NCI-H146 (cell line): Measurements from ENCODE around the gene ZNF346.

Experiments used
- DNase-seq: peaks from one replicate; lab custom pipeline; 2025; lab: John Stamatoyannopoulos, UW

The ZNF346 gene

DNA sequence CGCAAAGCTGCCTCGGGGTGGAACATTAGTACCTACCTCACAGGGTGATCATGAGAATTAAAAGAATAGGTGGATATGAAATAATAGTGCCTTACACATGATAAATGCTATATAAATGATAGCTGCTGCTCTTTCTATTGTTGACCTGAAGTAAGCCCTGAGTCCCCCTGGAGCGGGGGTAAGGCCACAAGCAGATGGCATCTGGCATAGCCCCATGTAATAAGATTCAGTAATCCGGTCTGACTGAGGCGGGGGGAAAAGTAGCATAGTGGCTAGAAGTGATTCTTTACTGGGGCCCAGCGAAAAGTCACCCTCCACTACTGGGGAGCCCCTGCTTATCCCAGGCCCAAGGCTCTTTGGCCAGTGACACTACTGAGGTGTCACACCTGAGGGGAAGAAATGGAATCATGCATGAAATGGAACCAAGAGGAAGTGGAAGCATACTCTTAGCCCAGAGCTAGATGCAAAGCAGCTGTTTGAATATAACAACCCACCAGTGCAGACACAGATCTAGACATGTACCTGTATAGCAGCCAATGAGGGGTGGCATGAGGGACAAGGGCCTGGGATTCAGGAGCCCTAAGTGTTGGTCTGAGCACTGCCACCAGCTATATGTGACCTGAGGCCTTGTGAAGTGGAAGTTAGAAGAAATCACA, 48.2 kb downstream of the ZNF346 start:
- DNase-seq = no peak

DNA sequence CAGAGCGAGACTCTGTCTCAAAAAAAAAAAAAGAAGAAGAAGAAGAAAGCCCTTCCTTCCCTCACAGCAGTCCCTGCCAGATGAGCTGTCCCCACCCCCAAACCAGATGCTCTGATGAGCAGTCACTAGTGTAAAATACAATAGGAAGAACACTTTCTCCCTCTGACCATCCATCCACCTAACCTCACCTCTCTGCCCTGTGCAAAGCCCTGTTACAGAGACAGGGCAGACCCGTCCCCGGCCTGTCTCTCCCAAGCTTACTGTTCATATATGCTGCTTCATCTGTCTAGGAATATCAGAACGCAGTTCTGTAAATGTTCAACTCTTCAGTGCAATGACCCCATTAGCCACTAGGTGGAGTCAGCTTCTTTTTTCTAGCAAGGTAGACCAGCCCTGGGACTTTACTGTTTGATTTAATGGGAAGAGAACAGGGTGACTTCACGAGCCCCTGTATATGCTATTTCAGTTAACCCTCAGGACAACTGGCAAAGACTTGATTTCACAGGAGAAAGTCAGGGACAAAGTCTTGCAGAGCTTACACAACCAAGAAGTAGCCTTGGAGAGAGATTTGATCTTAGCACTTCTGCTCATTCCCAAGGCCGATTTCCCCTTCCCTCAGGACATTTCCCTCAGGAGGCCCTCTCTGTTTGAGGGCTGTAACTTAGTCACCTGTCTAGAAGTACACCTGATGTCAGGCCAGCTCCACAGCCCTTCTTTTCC, 49.3 kb downstream of the ZNF346 start:
- DNase-seq = peak; percentile 68

DNA sequence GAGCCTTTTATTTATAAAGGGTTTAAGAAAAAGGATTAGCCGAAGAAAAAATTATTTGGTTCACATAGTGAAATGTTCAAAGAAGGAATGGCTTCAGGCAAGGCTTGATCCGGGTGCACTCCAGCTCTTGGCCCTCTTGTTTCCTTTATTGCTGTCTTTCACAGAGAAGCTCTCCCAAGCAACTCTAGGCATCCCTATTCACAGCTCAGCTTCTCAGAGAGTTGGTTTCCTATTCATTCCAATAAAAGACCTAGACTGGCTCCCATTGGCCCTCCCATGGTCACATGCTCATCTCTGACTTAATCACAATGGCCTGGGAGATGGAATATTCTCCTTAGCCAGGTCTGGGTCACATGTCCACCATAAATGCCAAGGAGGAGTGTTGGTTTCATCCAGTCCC, 54.8 kb downstream of the ZNF346 start:
- no peak for DNase-seq

DNA sequence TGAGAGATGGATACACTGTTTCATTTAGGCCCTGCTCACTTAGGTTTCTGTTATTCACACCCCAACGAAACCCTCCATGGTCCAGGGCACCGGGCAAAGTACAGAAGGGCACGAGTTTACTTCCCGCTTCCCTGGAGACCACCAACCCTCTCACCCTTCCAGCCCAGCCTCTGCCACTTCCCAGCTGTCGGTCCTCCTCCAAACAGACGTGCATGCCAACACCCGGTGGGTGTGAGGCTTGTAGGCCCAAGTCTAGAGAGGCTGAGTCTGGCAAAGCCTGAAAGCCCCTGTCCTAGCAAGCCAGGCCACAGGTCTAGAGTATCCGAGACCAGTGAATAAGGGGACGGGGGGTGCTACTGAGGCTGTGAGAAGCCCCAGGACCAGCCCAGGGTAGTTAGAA, 57.1 kb downstream of the ZNF346 start:
- DNase-seq = no peak

DNA sequence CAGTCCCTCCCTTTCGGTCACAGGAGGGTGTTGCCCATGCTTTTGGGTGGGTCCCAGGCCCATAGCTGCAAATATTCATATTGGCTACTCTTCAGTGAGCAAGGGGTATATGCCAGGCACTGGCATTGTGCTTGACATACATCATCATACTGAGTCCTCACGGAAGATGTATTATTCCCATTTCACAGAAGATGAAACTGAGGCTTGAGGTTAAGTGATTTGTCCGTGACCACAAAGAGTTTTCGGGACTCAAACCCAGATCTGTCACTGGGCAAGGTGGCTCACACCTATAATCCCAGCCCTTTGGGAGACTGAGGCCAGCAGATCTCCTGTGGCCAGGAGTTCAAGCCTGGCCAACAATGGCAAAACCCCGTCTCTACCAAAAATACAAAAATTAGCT, 57.8 kb downstream of the ZNF346 start:
- DNase-seq = no peak

DNA sequence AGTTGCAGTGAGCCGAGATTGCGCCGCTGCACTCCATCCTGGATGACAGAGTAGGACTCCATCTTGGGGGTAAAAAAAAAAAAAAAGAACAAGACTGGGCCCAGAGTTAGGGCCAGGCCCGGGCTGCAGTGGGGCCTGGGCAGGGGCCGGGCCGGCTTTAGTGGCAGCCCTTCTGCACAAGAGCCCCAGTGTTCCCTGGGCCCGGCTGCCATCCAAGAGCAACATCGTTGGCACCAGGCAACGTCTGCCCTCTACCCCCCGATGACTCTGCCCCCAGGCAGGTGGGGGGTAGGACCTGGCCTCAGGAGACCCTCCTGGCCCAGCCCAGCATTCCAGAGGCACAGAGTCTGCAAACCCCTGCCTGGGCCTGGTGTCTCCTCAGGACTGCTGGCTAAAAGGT, 59.4 kb downstream of the ZNF346 start:
- no peak for DNase-seq

DNA sequence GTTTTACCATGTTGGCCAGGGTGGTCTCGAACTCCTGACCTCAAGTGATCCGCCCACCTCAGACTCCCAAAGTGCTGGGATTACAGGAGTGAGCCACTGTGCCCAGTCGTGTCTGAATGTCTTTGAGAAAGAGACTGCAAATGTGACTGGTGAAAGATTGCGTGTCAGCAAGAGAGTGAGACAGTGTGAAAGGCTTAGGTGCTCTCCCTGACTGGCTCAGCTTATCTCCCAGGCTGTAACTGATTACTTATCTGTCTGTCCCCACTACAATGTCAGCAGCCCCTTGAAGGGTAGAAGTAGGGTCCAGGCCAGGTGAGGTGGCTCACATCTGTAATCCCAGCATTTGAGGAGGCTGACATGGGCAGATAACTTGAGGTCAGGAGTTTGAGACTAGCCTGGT, 60.9 kb downstream of the ZNF346 start:
- DNase-seq = no peak

DNA sequence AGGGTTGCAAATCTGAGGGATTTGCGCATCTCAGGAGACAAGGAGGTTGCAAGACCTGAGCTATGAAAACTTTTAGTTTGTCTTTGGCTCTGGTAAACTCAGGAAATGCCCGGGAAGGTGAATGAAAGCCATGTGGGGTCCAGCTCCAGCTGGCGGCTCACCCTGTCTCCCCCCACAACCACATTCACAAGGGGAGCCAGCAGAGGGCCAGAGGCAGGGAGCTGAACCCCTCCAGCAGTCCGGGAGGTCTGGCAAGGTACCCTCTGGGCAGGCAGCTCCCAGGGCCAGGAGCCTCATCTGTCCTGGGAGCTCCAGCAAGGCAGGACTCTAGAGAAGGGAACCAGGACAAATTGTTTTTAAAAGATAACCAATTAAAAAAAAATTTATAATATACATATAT, 61.7 kb downstream of the ZNF346 start:
- DNase-seq = no peak

DNA sequence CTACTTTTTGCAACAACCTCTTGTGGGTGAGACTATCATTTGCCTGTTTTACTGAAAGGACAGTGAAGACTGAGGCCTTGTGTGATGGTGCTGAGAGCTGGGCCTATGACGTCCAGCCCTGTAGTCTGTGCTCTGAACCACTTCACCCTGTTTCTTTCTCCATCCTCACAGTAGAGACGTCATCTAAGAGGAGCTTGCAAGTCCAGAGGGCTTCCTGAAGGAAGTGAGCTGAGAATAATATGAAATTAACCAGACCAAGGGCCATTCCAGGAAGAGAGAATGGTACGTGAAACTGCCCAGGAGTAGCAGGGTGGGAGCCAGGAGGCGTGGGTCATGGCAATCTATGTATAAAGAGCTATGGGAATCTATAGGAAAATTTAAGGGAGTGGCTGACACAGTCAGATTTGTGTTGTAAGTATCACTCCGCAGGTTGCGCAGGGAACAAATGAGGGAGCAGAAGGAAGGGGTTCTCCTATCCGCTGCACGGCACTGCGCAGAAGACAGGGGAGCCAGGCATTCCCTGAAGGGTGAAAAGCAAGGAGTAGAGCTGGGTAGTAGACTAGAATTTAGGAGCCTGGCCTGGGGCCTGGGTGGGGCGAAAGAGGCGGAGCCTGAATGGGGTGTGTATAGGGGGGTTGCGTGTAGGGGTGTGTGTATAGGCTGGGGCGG, 63.6 kb downstream of the ZNF346 start:
- DNase-seq = no peak

DNA sequence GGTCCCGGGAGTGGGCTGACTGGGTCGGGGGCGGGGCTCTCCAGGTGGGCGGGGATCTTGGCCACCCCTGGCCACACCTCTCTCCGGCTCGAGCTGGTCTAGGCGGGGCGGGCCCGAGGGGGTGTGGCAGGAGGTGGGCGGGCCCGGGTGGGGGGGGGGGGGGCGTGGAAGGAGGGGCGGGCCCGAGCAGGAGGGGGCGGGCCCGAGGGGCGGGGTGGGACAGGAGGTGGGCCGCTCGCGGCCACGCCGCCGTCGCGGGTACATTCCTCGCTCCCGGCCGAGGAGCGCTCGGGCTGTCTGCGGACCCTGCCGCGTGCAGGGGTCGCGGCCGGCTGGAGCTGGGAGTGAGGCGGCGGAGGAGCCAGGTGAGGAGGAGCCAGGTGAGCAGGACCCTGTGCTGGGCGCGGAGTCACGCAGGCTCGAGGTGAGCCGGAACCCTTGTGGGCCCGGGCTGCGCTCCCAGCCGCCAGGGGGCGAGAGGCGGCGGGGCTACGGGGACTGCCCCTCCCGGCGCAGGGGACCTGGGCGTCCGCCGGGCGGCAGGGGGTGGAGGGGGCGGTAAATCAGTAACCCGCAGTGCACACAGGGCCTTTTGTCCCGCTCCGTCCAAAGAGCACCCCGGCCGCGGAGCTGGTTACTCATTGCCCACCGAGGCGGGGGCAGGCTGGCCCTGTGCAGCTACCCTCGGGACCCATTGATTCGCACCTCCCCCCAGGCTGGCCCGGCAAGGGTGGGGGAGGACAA, 64.3 kb downstream of the ZNF346 start, which contains the start of gene FGFR4:
Gene FGFR4 (plus strand): TSS at position 262 of the 744 bp plus-strand sequence. CDS start 2,688 bp downstream, outside the sequence.
- DNase-seq = peak; percentile 67

DNA sequence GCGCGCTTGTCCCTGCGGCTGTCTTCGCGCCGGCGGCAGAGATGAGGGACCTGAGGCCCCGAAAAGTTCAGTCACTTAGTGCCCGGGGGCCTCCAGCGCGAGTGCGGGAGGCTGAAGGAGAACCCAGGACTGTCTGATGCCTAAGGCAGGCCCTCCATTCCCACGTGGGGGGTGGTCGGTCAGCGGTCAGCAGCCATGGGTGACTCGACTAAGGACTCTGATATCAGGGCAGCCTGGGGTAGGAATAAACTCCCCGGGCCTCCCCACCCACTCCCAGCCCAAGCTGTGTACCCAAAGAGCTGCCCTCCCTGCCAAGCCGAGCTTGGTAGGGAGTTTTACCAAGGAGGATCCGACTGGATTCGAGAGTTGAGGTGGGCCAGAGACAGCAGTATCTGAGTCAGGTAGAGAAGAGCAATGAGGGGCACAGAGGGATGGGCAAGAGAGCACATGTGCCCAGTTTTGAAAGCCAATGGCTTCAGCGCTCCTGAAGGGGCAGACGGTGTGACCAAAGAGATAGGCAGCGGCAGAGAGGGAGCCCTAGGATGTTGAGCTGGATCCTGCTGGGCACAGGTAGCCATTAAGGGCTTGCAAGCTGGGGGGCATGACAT, 65.0 kb downstream of the ZNF346 start:
- no peak for DNase-seq

DNA sequence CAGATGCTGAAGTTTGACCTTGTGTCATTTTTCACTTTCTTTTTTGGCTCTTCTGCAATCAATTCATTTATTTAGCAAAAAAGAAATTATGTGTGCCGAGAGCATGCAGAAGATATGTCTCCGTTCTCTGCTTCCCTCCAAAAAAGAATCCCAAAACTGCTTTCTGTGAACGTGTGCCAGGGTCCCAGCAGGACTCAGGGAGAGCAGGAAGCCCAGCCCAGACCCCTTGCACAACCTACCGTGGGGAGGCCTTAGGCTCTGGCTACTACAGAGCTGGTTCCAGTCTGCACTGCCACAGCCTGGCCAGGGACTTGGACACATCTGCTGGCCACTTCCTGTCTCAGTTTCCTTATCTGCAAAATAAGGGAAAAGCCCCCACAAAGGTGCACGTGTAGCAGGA, 66.6 kb downstream of the ZNF346 start:
- no peak for DNase-seq

DNA sequence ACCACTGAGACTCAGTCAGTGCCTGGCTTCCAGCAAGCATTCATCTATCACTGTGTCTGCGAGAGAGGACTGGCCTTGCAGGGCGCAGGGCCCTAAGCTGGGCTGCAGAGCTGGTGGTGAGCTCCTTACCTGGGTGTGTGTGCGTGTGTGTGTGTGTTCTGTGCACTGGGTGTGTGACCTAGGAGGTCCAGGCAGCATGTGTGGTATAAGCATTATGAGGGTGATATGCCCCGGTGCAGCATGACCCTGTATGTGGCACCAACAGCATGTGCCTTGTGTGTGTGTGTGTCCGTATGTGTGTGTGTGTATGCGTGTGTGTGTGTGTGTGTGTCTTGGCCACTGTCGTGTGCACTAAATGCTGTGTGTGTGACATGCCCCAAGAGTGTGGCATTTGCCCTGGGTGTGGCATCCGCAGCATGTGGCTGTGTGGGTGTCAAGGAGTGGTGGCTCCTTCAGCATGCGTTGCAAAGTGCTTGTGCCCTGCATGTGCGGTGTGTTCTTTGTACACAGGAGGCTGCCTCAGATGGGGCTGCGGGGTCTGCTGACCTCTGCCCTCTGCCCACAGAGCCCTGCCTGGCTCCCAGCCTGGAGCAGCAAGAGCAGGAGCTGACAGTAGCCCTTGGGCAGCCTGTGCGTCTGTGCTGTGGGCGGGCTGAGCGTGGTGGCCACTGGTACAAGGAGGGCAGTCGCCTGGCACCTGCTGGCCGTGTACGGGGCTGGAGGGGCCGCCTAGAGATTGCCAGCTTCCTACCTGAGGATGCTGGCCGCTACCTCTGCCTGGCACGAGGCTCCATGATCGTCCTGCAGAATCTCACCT, 67.5 kb downstream of the ZNF346 start:
- DNase-seq = no peak

DNA sequence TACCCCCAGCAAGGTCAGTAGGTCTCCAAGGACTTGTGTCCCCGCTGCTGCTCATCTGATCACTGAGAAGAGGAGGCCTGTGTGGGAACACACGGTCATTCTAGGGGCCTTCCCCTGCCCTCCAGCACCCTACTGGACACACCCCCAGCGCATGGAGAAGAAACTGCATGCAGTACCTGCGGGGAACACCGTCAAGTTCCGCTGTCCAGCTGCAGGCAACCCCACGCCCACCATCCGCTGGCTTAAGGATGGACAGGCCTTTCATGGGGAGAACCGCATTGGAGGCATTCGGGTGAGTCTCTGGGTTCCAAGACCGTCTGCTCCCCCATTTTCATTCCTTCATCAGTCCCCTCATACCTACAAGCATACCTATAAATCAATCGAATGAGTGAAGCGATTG, 68.3 kb downstream of the ZNF346 start:
- no peak for DNase-seq

DNA sequence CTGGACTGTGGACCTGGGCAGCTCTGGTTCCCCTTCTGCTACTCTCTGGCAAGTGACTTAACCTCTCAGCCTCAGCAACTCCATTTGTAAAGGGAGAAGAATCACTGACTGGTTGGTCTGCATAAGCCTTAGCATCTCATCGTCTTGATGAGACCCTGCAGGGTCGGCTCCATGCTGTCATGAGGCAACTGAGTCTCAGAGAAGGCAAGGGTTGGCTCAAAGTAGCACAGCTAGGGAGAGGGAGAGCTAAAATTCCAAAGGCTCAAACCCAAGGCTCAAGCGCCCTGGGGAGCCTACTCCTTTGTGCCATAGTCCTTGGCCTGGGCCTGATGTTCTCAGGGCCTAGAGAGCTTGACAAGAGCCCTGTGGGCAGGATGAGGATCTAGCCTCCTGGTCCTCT, 68.7 kb downstream of the ZNF346 start:
- no peak for DNase-seq

DNA sequence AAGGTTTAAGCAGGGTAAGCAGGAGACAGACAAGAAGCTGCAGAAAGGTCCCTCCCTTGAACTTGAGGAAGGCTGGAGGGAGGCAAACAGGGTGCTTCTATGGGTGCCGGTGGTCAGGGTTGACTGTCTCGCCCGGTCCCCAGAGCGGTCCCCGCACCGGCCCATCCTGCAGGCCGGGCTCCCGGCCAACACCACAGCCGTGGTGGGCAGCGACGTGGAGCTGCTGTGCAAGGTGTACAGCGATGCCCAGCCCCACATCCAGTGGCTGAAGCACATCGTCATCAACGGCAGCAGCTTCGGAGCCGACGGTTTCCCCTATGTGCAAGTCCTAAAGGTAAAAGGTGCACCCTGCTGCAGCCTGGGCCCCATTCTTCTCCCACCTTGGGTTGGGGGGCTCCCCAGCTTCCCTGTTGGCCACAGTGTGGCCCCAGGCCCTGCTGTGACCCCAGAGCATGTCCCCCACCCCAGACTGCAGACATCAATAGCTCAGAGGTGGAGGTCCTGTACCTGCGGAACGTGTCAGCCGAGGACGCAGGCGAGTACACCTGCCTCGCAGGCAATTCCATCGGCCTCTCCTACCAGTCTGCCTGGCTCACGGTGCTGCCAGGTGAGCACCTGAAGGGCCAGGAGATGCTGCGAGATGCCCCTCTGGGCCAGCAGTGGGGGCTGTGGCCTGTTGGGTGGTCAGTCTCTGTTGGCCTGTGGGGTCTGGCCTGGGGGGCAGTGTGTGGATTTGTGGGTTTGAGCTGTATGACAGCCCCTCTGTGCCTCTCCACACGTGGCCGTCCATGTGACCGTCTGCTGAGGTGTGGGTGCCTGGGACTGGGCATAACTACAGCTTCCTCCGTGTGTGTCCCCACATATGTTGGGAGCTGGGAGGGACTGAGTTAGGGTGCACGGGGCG, 69.9 kb downstream of the ZNF346 start:
- DNase-seq = no peak

DNA sequence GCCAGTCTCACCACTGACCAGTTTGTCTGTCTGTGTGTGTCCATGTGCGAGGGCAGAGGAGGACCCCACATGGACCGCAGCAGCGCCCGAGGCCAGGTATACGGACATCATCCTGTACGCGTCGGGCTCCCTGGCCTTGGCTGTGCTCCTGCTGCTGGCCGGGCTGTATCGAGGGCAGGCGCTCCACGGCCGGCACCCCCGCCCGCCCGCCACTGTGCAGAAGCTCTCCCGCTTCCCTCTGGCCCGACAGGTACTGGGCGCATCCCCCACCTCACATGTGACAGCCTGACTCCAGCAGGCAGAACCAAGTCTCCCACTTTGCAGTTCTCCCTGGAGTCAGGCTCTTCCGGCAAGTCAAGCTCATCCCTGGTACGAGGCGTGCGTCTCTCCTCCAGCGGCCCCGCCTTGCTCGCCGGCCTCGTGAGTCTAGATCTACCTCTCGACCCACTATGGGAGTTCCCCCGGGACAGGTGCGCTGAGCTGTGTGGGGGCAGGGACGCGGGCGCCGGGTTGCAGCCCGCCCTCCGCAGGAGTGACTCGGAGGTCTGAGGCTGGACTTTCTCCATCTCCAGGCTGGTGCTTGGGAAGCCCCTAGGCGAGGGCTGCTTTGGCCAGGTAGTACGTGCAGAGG, 70.7 kb downstream of the ZNF346 start:
- DNase-seq = no peak

DNA sequence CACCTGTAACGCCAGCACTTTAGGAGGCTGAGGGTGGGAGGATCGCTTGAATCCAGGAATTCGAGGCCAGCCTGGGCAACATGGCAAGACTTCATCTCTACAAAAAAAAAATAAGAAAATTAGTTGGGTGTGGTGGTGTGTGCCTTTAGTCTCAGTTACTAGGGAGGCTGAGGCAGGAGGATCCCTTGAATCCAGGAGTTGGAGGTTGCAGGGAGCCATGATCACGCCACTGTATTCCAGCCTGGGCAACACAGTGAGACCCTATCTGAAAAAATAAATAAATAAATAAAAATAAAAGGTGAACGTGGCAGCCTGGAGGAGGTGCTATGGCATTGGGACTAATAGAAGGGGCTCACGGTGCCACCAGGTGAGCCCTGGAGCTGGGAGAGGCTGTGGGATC, 71.3 kb downstream of the ZNF346 start:
- DNase-seq = no peak

DNA sequence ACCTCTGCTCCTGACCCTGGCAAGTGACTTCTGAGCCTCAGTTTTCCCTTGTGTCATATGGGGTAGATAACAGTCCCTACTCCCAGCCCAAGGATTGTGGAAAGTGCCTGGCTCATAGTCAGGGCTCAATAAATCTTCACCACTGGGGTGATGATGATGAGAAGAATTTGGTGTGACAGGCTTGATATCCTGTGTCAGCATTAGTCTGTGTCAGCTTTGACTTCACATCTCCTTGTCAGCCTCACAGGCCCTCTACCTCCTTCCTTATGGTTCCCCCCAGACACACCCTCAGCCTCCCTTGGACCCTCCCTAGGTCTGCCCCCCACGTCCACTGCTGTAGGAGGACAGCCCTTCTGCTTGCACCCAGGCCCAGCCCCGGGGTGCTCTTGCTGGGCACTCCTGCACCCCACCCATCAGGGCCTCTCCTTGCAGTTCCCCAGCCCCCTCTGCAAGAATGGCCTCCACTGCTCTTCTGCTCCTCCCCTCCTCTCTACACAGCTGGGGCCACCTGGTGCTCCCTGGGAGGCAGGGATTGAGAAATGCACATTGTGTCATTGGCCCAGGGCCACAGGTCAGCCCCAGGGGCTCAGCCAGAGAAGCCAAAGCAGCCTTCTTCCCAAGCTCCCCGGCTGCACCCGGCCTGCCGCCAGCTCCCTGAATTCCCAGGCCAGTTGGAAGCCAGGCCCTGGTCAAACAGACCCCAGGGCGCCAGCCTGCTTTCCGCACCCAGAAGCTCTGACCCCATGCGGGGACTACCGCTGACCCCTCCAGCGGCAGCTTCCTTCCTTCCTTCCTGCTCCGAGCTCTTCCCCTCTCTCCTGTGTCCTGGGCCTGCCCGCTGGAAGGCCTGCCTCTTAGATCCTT, 72.0 kb downstream of the ZNF346 start:
- peak; percentile 19 for DNase-seq
